ENCODE data around the gene RNU1-1.
A peak's percentile ranks its signal among the peaks of the same experiment; 100 is the strongest.
"Not testable (repeated sequence)": the region's sequence is repeated elsewhere in the genome, so short reads cannot be mapped to it uniquely, and the experiment has no call there.

Gene RNU1-1

DNA sequence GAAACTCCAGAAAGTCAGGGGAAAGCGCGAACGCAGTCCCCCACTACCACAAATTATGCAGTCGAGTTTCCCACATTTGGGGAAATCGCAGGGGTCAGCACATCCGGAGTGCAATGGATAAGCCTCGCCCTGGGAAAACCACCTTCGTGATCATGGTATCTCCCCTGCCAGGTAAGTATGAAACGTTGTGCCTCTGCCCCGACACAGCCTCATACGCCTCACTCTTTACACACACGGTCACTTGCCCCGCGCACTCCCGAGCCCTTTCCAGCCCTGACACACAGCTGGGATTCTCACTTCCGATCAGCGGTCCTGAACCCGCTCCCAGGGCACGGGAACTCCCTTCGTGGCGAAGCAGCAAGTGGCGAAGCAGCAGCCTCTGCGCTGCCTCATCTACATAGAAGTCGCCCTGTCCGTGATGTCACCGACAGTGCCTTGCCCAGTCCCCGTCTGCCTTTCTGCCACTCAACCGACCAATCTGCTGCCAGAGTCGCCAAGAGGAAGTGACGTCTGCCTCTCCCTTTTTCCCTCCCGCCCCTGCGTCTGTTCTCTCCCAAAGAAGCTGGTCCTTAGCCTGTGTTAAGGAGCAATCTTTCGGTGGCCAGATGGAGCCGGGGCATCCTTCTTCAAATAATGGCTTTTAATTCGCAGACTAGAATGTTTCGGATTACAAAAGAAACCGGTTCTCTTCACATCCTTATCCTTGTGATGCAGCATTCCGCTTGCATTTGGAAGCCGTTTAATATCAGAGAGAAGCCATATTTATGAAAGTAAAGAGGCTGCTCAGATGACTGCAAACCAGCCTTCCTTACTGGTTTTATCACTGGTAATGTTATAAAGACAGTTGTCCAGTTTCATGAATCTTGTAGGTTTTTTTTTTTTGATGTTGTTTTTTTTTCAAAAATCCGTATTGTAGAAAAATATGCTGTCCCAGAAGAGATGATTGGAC lies at the start of gene RNU1-1:
Gene RNU1-1 (minus strand): TSS at position 179 of the 949 bp plus-strand sequence.
- peak; percentile 39 to 66 (median 47) for DNase-seq (ENCODE audit: low read depth in 3 of 3)

DNA sequence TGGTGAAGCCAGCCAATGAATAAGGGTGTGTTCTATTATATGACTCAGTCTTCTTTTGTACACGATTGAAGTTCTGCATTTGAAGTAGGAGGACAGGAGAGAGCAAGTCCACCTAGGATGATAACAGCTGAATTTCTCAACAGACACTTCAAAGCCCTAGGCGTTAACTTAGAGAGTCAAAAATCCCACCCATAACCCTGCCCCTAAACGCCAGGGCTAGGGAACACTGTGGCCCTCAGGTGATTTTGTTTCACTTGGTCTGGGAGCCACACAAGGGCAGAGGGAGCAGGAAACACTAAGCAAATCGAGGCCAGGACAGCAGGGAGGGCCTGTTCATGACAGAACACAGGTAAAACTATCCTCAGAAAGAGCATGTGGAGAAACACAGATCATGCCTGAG lies 47.0 kb upstream of the RNU1-1 start:
- not testable (repeated sequence) for DNase-seq (ENCODE audit: low read depth in 3 of 3)

DNA sequence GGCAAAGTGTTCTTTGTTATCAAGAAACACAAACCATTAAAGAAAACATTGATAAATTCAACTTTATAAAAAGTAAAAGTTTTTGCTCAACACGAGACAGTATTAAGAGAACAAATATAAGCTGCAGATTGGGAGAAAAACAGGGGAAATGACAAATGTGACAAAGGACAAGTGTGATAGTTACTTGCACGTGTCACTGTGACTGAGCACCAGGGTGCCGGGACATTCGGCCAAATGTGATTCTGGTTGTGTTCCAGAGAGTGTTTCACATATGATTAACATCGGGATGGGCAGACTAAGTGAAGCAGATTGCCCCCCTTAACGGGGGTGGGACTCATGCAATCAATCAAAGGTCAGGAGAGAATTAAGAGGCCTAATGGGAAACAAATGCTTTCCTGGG lies 46.4 kb upstream of the RNU1-1 start:
- not testable (repeated sequence) for DNase-seq (ENCODE audit: low read depth in 3 of 3)

DNA sequence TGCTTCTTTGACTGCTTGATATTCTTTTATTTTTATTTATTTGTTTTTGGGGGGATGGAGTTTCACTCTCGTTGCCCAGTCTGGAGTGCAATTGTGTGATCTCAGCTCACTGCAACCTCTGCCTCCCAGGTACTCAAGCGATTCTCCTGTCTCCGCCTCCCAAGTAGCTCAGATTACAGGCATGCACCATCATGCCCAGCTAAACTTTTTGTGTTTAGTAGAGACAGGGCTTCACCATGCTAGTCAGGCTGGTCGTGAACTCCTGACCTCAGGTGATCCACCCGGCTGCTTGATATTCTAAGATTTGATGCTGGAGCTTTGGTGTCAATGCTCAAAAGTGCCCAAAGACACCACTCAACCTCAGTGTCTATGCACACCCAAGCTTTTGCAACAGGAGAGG lies 45.6 kb upstream of the RNU1-1 start:
- not testable (repeated sequence) for DNase-seq (ENCODE audit: low read depth in 3 of 3)

DNA sequence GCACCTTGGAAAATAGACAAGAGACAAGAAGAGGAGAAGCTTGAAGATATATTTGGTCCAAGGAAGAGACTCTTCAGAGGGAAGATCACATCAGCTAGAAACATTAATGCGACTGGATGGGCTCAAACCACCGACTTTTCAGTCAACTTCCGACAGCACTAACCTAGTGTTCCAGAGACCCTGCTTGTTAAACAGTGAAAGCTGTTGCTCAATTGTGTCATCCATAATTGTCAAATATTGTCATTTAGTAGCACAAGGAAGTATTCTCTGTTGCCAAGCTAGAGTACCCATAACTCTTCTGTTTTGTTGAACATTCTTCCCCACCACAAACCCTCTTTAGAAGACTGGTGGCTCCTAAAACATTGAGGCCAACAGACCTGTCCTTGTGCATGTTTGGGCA lies 42.9 kb upstream of the RNU1-1 start:
- DNase-seq (ENCODE audit: low read depth in 3 of 3), result not testable (repeated sequence)

DNA sequence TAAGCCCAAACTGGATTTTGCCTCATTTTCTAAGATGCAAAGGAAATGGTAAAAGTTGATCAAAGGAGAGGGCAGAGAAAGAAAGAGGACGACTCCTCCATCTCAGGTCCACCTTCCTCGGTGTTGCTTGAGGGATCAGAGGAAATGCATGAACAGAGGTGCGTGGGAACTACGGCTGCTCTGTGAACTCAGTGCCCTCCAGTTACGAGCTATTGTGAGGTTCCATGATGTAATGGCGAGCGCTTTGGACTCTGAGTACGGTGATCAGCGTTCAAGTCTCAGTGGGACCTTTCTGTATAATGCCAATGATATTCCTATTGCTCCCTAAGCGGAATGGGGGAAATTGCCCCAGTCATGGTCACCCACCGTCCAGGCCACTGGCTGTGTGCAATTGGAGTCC lies 39.2 kb upstream of the RNU1-1 start:
- not testable (repeated sequence) for DNase-seq (ENCODE audit: low read depth in 3 of 3)

DNA sequence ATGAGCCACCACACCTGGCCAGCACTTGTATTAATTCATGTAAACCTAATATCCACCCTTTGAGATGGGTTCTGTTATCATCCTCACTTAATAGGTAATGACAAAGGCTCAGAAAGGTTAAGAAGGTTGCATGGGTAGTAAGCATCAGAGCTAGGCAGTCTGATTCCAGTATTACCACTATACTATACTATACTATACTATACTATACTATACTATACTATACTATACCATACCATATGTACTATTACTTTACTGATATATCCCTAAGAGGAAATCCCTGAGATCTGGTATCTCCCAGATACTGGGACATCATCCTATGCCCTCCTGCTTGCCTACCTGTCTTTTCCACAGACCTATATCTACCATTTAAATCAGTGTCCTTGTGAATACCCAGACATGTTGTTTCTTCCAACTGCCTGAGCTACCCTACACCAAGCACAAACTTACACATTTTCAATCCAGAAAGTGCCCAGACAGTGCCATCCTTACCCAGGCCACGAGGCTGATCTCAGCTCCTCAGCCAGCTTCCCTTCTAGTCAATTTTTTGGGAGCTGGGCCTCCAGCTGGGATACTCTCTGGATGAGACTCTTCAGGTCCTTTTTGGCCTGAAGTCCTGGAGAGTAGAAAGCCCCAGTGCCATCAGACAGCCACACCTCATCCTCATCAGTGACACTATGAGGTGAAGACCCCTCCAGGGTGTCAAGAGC lies 36.3 kb upstream of the RNU1-1 start:
- DNase-seq (ENCODE audit: low read depth in 3 of 3), result not testable (repeated sequence)

DNA sequence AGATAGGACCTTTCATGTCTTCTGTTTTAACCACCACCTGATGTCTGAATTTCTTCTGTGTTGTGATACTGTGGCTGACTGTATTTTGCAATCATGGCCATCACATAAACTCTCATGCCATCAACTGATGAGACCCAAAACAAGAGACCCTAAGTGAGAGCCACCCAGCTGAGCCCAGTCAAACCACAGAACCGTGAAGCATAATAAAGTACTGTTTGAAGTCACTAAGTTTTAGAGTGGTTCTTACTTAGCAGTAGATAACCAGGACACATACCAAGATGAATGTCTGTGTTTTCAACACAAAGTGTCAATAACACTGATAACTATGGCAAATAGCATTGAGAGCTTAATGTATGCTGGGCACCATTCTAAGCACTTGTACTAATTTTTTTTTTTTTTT lies 35.5 kb upstream of the RNU1-1 start:
- DNase-seq (ENCODE audit: low read depth in 3 of 3), result not testable (repeated sequence)

DNA sequence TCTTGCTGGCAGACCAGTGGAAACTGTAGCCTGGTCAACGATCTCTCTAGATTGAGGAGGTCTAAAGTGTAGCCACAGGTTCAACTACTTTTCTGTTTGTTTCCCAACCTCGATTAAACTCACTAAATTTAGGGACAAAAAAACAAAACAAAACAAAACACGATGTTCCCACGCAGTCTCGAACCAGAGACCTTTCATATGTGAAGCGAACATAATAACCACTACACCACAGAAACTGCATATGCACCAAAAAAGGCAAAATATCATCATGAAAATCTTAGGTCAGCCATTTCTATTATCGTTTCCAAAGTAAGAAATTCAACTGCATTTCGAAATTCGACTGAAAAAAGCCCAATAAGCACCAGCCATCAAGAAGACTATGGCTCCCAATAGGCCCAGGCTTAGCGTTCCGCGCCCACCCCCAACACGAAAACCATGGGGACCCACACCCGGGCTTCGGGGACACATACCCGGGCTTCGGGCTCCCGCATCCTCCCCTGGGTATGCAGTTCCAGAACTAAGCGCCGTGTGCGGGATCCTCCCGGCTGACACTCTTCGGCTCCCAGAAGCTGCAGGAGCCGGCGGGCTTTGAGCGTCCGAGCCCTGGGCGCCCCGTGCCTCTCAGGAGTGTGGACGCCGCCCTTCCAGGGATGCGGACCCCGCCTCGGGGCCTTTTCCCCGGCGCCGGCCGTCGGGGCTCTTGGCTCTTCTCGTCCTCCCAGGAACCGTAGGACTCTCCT lies 33.6 kb upstream of the RNU1-1 start:
- DNase-seq (ENCODE audit: low read depth in 3 of 3), result not testable (repeated sequence)

DNA sequence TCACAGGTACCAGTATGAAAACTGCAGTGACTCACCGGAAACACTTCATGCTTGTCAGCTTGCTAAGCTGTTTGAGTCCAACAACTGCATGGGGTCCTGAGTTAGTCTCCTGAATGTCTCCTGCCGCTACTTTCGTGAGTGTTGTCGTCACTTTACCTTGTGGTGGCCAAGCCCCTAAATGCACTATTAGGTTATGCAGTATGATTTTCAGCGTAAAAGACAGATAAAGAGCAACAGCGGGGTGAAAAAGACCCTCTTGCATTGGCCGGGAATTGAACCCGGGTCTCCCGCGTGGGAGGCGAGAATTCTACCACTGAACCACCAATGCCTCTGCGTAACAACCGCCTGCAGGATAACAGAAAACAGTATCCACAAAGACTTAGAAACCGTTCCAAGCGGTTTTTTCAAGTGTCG lies 31.6 kb upstream of the RNU1-1 start:
- DNase-seq (ENCODE audit: low read depth in 3 of 3), result peak in 1 of 3 experiments; percentile 35

DNA sequence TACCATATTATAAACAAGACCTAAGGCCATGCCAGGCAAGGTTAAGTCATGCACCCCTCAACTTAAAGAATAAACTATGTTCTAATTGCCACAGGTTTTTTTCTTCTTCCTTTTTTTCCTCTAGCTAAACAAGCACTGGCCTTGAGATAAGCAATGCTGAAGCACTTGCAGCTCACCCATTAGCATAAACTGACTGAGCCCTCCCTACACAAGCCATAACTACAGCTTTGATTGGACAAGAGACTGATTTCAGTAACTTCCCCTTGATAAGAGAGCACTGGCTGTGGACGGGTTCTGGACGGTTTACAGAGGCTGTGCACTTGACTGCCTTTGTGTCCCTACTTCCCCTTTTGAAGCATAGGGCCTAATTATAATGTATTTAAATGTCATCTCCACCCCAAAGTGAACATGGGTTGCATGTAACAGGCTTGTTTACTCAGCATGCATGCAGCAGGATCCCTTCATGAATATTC lies 26.4 kb upstream of the RNU1-1 start:
- DNase-seq (ENCODE audit: low read depth in 3 of 3), result not testable (repeated sequence)

DNA sequence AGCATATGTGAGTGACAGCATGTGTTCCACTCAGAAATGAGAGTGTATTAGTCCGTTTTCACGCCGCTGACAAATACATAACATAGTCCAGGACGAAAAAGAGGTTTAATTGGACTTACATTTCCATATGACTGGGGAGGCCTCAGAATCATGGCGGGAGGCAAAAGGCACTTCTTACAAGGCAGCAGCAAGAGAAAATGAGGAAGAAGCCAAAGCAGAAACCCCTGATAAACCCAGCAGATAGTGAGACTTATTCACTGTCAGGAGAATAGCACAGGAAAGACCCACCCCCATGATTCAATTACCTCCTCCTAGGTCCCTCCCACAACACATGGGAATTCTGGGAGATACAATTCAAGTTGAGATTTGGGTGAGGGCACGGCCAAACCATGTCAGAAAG lies 23.4 kb upstream of the RNU1-1 start:
- not testable (repeated sequence) for DNase-seq (ENCODE audit: low read depth in 3 of 3)

DNA sequence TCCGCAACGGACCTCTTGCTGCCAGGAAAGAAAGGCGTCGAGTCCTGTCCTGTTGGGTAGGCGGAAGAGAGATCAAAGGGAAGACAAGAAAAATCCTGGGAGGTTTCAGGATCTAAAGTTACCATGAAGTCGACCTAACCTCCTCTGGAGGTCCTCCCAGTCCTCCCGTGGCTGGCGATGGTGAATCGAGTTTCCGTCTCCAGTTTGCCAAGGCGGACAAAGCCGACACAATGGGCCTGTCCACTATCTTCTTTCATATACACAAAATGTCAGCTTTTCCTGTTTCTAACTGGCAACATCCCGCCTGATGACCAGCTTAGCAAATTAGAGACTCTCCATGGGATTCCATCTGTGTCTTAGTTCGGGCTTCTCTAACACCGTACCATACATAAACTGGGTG lies 22.7 kb upstream of the RNU1-1 start:
- not testable (repeated sequence) for DNase-seq (ENCODE audit: low read depth in 3 of 3)

DNA sequence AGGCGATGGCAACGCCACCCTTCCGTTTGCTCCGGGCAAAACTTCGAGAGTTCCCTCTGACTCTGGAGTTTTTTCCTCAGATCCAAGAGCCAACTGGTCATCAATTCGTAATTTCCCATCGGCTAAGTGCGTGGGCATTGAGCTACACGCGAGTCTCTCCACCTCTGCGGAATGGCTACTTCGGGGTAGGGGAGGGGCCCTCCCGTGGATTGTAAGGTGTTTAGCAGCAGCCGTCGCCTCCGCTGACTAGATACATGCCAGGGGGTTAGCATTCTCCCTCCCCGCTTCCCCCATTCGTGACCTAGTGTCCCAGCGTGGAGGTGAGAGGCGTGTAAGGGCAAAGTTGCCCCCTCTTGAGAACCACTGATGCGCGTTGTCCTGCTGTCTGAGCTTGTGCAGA lies 21.8 kb upstream of the RNU1-1 start:
- DNase-seq (ENCODE audit: low read depth in 3 of 3), result not testable (repeated sequence)

DNA sequence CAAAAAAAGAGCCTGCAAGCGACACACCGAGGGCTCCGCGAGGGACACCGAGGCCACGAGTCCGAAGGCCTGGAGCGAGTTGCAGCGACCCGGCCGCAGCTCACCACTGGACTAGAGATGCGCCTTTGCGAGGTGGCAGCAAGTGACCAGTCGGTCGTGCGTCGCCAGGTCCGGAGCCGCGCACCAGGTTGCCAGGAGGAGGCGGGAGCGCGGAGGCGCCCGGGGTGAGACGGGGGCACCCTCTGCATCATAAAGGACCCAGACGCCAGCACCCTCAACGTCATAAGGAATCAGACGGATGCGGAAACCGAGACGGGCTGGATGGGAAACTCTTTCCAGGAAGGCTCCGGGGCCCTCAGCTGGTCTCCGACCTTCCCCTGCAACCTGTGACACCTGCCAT lies 21.4 kb upstream of the RNU1-1 start:
- DNase-seq (ENCODE audit: low read depth in 3 of 3), result not testable (repeated sequence)

DNA sequence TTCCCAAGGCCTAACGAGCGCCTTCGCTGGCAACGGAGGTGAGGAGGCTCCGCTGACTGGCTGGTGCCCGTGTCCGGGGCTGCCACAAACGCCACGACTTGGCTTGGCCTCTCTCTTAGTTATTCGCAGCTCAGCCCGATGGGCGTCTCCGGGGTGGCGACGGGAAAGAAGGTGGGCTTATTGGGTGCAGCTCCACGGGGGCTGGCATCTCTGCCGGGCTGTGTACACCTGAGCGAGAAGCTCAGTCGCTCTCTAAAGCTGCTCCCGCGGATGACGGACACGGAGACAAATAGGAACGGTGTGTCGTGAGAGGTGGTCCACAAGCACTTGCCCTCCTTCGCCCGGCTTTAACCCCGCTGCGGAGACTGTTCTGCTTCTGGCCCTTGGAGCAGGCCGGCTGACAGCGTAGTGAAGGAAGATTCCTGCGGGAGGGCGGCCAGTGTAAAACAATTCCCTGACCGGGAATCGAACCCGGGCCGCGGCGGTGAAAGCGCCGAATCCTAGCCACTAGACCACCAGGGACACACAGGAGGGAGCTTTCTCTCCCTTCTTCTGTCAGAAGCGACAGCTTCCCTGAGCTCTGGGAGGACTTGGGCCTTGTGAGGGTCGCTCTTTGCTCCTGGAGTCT lies 20.9 kb upstream of the RNU1-1 start:
- DNase-seq (ENCODE audit: low read depth in 3 of 3), result peak; percentile 17 to 55 (median 21)

DNA sequence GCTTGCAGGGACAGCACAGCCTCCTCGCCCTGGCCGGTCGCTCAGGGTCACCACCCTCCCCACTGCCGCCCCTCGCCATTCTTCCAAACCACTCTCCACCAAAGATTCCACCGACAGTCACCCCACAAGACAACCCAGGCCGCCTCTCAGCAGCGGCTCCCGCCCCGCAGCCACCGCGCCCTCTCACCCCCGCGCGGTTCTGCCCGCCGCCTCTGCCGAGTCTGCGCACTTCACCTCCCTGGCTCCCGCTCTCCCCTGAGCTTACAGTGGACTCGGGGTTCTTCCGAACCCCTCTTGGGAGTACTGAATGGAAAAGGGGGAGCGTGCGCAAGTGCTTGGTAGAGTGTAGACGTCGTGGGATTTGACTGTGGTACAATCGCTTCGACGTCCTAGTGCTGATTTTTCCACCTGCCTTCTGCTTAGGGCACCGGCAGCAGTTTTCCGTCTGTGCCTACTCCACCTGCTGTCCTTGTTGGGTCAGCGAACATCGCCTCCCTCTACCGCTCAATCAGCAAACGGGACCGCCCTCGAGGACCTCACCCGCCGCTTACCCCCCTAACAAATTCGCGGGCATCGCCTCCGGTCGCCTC lies 20.2 kb upstream of the RNU1-1 start:
- not testable (repeated sequence) for DNase-seq (ENCODE audit: low read depth in 3 of 3)

DNA sequence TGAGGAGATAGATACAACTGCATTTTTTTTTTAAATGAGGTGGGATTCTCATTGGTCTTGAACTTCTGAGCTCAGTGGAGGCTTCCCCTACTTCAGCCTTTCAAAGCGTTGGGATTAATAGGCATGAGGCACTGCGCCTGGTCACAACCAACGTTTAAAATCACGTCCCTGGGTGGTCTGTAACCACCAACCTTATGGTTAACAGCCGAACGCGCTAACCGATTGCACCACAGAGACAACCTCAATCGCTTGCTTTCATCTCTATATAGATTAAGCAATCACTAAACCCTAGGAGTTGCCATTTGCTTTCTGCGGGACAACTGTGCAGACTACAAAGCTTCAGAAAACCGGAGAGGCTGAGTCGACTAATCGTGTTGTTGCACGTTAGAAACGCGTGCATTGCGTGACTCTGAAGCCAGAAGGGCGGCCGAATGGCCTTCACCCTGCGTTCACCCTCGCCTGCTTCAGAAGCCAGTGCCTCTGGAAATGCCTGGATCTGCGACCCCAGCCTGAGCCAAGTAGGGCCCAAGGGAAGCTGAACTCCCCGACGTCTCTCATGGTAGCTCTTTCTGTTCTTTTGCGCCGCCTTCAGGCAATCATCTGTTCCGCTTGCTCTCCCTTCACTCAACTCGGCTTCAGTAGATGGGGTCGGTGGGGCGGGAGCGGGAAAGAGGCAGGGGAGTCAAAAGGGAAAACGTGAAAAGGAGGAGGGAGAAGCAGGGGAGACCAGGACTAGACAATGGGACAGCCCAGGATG lies 18.3 kb upstream of the RNU1-1 start:
- DNase-seq (ENCODE audit: low read depth in 3 of 3), result not testable (repeated sequence)

DNA sequence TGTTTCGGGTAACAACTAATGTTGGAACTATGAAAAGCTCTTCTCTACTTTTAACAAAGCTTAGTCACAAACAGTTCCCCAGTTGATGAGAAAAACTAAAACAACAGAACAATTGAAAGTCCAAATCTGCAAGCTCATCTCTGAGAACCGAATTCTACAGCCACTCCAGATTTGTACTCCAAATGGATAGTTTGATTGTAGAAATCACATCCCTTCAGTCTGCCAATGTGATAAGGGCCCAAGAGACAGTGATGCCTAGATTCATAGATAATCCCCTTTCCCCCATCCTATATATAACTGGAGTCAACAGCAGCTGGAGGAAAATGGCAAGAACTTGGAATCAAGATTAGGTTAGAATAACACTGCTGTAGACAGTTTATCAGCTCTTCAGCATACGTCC lies 14.3 kb upstream of the RNU1-1 start:
- DNase-seq (ENCODE audit: low read depth in 3 of 3), result not testable (repeated sequence)

DNA sequence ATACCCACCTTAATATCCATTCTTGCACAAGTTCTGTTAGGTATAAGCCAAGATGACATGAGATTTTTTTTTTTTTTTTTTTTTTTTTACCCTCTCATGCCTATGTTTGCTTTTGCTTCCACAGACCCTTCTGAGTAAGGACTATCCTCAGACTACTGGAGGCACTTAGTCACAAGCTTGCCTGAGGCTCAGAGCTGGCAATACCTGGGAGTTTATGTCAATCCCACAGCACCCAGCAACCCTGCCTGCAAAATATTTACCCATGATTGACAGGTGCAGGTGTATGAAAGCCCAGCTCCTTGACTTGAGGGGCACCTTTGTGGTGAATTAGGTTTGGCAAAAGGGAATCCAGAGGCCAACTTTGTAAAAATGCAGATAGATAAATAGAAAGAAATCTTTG lies 11.7 kb upstream of the RNU1-1 start:
- DNase-seq (ENCODE audit: low read depth in 3 of 3), result not testable (repeated sequence)
